Measurements from ENCODE around the gene AFAP1L1.

AFAP1L1 gene

DNA sequence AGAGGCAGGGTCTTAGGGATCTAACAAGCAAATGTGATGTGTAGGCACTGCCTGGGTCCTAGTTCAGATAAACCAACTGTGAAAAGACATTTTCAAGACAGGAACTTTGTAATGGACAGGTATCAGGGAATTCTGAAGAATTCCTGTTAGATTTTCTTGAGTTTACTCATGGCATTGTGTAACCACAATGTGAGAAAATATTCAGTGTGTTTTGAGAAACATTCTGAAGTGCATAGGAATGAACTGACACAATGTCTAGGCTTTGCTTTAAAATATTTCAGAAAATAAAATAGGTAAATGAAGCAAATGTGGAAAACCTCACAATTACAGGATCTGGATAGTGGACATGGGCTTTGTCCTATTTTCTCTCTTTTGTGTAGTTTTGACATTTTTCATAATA lies 15.2 kb upstream of the AFAP1L1 start:
- Histone ChIP-seq H3K4me3 (ENCODE audit: low read depth, low read length) (no peak overlapping the region), H3K36me3 (ENCODE audit: control insufficient read depth in 2 of 2, insufficient read depth in 1 of 2, low read length in 2 of 2) (no peaks in the 10 kb centered on the region), H3K4me1 (ENCODE audit: control insufficient read depth, insufficient read depth, low read length) (no peaks in the 10 kb centered on the region), H3K27ac (ENCODE audit: extremely low read depth, low read depth, low read length) (no peak overlapping the region), H3K9me3 (ENCODE audit: control insufficient read depth, insufficient read depth, low read depth, low read length) (no peaks in the 10 kb centered on the region)
- ChIA-PET POLR2A (no interaction called here), CTCF (interaction anchor here (0.8 to 1.4 kb wide), 2 partner anchors 18 to 115 kb away, joined by 3 to 6 read pairs; partner anchors contain the start of gene ABLIM3)
- TF ChIP-seq ZNF843 (tag by site-specific recombination; IDR thresholded peaks at IDR 0.05) (no peak), ZNF114 (tag by site-specific recombination; IDR thresholded peaks at IDR 0.05) (no peak), ZIC2 (tag by site-specific recombination; IDR thresholded peaks at IDR 0.05) (no peak), ZNF19 (tag by site-specific recombination; IDR thresholded peaks at IDR 0.05; ENCODE audit: low read depth) (no peak), ZNF146 (tag by site-specific recombination; IDR thresholded peaks at IDR 0.05) (no peak), ZNF132 (tag by site-specific recombination; IDR thresholded peaks at IDR 0.05; ENCODE audit: borderline replicate concordance) (no peak), ZNF214 (tag by site-specific recombination; IDR thresholded peaks at IDR 0.05; ENCODE audit: borderline replicate concordance) (no peak), ZNF354C (tag by site-specific recombination; IDR thresholded peaks at IDR 0.05; ENCODE audit: borderline replicate concordance, low read depth) (no peak), OSR2 (tag by site-specific recombination; IDR thresholded peaks at IDR 0.05) (no peak), ZNF629 (tag by site-specific recombination; IDR thresholded peaks at IDR 0.05) (no peak), SCRT1 (tag by site-specific recombination; IDR thresholded peaks at IDR 0.05; ENCODE audit: borderline replicate concordance) (no peak), HOXD13 (CRISPR knock-in tag; IDR thresholded peaks at IDR 0.05; ENCODE audit: borderline replicate concordance) (no peak), ZNF514 (tag by site-specific recombination; IDR thresholded peaks at IDR 0.05) (no peak), ZNF394 (tag by site-specific recombination; IDR thresholded peaks at IDR 0.05; ENCODE audit: borderline replicate concordance) (no peak), PRDM1 (tag by site-specific recombination; IDR thresholded peaks at IDR 0.05) (no peak)
- TF ChIP-seq, protein P1, sequence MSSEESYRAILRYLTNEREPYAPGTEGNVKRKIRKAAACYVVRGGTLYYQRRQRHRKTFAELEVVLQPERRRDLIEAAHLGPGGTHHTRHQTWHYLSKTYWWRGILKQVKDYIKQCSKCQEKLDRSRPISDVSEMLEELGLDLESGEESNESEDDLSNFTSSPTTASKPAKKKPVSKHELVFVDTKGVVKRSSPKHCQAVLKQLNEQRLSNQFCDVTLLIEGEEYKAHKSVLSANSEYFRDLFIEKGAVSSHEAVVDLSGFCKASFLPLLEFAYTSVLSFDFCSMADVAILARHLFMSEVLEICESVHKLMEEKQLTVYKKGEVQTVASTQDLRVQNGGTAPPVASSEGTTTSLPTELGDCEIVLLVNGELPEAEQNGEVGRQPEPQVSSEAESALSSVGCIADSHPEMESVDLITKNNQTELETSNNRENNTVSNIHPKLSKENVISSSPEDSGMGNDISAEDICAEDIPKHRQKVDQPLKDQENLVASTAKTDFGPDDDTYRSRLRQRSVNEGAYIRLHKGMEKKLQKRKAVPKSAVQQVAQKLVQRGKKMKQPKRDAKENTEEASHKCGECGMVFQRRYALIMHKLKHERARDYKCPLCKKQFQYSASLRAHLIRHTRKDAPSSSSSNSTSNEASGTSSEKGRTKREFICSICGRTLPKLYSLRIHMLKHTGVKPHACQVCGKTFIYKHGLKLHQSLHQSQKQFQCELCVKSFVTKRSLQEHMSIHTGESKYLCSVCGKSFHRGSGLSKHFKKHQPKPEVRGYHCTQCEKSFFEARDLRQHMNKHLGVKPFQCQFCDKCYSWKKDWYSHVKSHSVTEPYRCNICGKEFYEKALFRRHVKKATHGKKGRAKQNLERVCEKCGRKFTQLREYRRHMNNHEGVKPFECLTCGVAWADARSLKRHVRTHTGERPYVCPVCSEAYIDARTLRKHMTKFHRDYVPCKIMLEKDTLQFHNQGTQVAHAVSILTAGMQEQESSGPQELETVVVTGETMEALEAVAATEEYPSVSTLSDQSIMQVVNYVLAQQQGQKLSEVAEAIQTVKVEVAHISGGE (tag by site-specific recombination; conservative IDR thresholded peaks at IDR 0.05; ENCODE audit: low read depth) = no peak
- TF ChIP-seq, protein P2, sequence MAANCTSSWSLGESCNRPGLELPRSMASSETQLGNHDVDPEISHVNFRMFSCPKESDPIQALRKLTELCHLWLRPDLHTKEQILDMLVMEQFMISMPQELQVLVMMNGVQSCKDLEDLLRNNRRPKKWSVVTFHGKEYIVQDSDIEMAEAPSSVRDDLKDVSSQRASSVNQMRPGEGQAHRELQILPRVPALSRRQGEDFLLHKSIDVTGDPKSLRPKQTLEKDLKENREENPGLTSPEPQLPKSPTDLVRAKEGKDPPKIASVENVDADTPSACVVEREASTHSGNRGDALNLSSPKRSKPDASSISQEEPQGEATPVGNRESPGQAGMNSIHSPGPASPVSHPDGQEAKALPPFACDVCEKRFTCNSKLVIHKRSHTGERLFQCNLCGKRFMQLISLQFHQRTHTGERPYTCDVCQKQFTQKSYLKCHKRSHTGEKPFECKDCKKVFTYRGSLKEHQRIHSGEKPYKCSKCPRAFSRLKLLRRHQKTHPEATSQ (tag by site-specific recombination; IDR thresholded peaks at IDR 0.05) = no peak
- TF ChIP-seq, protein P3, sequence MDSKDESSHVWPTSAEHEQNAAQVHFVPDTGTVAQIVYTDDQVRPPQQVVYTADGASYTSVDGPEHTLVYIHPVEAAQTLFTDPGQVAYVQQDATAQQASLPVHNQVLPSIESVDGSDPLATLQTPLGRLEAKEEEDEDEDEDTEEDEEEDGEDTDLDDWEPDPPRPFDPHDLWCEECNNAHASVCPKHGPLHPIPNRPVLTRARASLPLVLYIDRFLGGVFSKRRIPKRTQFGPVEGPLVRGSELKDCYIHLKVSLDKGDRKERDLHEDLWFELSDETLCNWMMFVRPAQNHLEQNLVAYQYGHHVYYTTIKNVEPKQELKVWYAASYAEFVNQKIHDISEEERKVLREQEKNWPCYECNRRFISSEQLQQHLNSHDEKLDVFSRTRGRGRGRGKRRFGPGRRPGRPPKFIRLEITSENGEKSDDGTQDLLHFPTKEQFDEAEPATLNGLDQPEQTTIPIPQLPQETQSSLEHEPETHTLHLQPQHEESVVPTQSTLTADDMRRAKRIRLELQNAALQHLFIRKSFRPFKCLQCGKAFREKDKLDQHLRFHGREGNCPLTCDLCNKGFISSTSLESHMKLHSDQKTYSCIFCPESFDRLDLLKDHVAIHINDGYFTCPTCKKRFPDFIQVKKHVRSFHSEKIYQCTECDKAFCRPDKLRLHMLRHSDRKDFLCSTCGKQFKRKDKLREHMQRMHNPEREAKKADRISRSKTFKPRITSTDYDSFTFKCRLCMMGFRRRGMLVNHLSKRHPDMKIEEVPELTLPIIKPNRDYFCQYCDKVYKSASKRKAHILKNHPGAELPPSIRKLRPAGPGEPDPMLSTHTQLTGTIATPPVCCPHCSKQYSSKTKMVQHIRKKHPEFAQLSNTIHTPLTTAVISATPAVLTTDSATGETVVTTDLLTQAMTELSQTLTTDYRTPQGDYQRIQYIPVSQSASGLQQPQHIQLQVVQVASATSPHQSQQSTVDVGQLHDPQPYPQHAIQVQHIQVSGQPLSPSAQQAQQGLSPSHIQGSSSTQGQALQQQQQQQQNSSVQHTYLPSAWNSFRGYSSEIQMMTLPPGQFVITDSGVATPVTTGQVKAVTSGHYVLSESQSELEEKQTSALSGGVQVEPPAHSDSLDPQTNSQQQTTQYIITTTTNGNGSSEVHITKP (tag by site-specific recombination; IDR thresholded peaks at IDR 0.05) = no peak
- TF ChIP-seq, protein P4, sequence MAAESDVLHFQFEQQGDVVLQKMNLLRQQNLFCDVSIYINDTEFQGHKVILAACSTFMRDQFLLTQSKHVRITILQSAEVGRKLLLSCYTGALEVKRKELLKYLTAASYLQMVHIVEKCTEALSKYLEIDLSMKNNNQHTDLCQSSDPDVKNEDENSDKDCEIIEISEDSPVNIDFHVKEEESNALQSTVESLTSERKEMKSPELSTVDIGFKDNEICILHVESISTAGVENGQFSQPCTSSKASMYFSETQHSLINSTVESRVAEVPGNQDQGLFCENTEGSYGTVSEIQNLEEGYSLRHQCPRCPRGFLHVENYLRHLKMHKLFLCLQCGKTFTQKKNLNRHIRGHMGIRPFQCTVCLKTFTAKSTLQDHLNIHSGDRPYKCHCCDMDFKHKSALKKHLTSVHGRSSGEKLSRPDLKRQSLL (tag by site-specific recombination; IDR thresholded peaks at IDR 0.05) = no peak

Measured in HEK293 (cell line).